Stimulated activated CD8-positive, alpha-beta memory T cell treated with anti-CD3 and anti-CD28 coated beads, Interleukin-7, amount 100 ng/mL, for 24 hours (primary cell): ENCODE measurements around the gene PMF1.
"Not testable (repeated sequence)": the region's sequence is repeated elsewhere in the genome, so short reads cannot be mapped to it uniquely, and the experiment has no call there.

Source experiments
- DNase-seq: peaks from one replicate; pipeline ENCODE4 v3.0.0-alpha.2; 2020; ENCODE audit warnings: low read depth

The PMF1 gene

GRCh38 chr1:156196445-156196844, 16.4 kb upstream of the PMF1 start:
- DNase-seq = no peak

GRCh38 chr1:156198831-156199349, 13.9 kb upstream of the PMF1 start:
- DNase-seq = no peak

DNA sequence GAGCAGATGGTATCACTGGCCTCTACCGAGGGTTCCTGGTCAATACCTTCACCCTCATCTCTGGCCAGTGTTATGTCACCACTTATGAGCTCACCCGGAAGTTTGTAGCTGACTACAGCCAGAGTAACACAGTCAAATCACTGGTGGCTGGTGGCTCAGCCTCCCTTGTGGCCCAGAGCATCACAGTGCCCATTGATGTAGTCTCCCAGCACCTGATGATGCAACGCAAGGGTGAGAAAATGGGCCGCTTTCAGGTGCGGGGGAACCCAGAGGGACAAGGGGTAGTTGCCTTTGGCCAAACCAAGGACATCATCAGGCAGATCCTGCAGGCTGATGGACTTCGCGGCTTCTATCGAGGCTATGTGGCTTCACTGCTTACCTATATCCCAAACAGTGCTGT, 12.8 kb upstream of the PMF1 start:
- no peak for DNase-seq

GRCh38 chr1:156203331-156203730, 9.5 kb upstream of the PMF1 start:
- no peak for DNase-seq

GRCh38 chr1:156204686-156205085, 8.1 kb upstream of the PMF1 start:
- no peak for DNase-seq

DNA sequence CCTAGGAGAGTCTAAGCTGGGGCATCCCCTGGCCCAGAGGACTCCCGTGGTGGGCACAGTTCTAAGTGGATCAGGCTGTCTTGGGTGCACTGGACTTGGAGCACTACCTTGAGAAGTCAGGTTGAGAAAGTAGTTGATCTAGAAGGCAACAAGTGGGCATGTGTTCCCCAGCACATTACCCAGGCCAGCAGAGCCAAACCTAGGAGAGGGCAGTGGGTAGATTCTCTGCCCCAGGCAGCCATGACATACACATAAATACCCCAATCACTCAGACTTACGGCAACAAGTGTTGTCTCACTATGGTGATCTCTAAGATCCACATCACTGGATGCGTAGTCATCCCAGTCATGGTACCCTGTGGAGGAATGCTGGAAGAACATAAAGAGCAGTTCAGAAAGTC, 1.6 kb upstream of the PMF1 start:
- no peak for DNase-seq

DNA sequence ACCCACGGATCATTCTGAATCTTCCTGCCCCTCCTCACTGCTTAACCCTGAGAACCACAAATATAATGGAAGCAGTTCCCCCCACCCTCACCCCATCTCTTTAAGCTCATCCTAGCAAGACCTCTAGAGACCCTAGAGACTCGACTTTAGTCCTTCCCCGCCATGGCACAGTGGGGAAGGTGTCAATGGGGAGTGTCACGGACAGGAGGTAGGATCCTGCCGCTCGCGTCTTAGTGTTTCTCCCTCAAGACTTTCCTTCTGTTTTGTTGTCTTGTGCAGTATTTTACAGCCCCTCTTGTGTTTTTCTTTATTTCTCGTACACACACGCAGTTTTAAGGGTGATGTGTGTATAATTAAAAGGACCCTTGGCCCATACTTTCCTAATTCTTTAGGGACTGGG, 677 bp upstream of the PMF1 start:
- DNase-seq = no peak

- DNase-seq = no peak
Measured at GRCh38 chr1:156213644-156213966, 798 bp downstream of the PMF1 start.

DNA sequence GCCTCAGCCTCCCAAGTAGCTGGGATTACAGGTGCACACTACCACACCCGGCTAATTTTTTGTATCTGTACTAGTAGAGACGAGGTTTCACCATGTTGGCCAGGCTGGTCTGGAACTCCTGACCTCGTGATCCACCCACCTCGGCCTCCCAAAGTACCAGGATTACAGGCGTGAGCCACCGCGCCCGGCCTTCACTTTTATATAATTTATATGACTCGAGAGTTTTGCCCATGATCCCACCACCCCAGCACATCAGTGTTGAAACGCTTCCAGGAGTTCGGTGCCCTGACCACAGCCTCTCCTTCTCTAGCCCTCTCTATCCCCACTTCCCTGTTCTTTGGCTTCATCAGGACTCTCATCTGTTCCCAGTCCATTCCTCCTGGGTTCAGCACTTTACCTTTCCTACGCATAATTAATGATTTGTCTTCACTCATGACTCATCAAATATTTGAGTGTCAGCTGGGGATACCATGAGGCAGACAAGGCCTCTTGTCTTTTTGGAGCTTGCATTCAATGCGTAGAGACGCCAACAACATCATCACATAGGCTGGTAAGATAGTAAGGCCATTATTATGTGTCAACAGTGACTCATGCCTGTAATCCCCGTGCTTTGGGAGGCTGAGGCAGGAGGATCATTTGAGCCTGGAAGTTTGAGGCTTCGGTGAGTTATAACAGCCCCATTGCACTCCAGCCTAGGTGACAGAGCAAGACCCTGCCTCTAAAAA, 1.4 kb downstream of the PMF1 start:
- no peak for DNase-seq

GRCh38 chr1:156216361-156217086, 3.7 kb downstream of the PMF1 start:
- not testable (repeated sequence) for DNase-seq

- DNase-seq = no peak
Measured at GRCh38 chr1:156217871-156218270, 5.1 kb downstream of the PMF1 start.

DNA sequence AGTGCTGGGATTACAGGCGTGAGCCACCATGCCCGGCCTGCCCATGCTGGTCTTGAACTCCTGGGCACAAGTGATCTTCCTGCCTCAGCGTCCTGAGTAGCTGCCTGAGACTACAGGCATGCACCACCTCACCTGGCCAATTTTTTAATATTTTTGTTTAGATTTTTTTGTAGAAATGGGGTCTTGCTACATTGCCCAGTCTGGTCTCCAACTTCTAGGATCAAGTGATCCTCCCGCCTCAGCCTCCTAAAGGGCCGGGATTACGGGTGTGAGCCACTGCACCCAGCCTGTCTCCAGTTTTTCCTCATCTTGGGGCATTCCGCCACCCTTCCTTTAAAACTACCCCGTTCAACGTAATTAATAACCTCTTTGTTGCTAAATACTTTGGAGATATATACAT, 7.4 kb downstream of the PMF1 start:
- no peak for DNase-seq

DNA sequence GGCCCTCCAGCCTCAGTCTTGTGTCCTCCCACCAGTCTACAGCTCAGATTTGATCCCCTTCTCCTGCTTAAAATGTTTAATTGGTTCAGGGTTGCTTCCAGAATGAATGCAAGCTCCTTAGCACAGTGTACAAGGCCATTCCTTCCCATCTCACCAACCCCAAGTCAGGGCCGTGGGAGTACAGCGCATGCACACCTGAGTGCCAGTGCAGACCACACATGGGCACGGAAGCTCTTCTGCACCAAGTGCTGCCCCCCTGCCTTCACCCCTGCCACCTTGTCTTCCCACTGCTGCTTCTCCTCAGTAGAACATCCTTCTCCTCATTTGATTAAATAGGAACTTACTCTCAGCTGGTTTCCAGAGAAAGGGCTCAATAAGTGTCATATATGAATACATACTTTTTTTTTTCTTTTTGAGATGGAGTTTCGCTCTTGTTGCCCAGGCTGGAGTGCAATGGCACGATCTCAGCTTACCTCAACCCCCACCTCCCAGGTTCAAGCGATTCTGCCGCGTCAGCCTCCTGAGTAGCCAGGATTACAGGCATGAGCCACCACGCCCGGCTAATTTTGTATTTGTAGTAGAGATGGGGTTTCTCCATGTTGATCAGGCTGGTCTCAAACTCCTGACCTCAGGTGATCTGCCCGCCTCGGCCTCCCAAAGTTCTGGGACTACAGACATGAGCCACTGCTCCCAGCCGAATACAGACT, 9.3 kb downstream of the PMF1 start:
- no peak for DNase-seq

GRCh38 chr1:156225677-156226014, 12.8 kb downstream of the PMF1 start:
- DNase-seq = no peak

DNA sequence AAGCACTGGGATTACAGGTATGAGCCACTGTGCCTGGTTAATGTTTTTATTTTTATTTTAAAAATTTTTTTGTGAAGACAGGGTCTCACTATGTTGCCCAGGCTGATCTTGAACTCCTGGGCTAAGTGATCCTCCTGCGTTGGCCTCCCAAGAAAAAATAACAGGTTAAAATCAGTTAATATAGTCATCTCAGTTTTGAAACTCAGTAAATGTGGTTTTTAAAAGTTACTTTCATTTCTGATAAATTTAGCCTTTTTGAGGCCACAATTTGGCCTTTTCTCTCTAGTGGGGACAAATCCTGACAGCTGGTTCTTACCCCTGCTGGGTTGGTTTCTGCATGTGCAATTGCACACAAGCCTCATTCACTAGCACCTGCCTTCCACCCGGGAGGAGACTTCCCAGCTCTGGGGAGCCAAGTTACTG, 13.3 kb downstream of the PMF1 start:
- no peak for DNase-seq

DNA sequence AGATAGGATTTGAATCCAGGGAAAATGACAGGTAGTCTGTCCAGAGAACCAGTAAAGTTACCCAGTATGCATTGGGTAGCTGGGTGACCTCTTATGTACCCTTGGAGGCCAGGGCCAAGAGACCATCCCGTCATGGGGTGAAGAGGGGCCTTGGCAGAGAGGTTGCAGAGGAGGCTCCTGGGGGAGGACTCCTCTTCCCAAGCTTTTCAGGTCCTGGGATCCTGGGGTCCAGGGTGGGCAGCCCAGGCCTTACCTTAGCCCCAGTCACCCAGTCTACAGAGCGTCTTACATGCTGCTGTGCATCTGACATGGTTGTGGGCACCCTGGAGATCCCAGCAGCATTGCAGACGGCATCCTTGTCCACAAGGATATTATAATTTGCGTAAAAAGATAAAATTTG, 14.0 kb downstream of the PMF1 start:
- DNase-seq = no peak

- no peak for DNase-seq
Measured at GRCh38 chr1:156228501-156228900, 15.7 kb downstream of the PMF1 start.

DNA sequence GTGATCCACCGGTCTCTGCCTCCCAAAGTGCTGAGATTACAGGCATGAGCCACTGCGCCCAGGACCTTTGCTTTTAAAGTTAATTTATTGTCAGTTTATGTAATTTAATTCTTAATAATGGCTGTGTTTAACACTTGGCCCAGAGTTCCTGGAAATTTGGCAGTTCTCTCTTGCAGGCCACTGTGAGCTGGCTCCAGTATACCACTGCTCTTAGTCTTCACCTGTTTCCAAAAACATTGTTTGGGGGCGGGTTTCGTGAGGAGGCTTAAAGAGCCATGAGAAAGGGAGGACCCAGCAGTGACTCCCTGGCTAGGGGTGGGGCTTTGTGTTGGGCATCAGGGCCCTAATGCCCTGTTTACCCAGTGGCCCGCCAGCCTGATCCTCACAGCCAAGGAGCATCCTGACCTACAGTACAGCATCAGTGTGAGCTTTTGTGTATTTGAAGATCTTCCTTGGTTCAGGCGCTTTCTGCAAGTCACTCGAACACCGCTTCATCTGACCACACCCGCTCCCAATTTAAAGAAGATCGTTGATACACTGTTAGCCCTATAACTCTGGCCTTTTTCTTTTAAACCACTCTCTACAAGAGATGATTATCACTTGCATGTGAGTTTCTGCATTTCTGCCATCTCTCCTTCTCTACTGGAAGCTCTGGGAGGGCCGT, 17.1 kb downstream of the PMF1 start:
- no peak for DNase-seq

- no peak for DNase-seq
Measured at GRCh38 chr1:156230473-156230837, 17.6 kb downstream of the PMF1 start.

DNA sequence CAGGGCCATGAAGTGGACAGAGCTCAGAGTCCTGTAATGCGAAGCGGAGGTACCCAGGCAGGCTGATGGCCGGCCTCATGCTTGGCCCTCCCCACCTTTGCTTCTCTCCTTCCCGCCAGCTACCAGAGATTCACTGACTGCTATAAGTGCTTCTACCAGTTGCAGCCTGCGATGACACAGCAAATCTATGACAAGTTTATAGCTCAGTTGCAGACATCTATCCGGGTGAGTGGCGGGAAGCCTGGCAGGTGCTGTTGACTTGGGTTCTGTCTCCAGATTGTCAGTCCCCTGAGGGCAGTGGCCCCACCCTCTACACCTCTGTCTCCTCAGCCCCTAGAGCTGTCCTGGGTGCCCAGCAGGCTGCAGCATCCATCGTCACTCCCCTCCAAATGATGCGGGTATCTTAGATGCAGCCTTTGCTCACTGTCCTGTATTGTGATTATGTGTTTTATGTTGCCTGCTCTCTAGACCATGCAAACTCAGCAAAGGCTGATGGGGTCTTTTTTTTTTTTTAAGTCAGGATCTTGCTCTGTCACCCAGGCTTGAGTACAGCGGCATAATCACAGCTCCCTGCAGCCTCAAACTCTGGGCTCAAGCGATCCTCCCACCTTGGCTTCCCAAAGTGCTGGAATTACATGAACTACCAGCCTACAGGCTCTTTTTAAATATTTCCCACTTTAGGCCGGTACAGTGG, 19.5 kb downstream of the PMF1 start:
- no peak for DNase-seq

DNA sequence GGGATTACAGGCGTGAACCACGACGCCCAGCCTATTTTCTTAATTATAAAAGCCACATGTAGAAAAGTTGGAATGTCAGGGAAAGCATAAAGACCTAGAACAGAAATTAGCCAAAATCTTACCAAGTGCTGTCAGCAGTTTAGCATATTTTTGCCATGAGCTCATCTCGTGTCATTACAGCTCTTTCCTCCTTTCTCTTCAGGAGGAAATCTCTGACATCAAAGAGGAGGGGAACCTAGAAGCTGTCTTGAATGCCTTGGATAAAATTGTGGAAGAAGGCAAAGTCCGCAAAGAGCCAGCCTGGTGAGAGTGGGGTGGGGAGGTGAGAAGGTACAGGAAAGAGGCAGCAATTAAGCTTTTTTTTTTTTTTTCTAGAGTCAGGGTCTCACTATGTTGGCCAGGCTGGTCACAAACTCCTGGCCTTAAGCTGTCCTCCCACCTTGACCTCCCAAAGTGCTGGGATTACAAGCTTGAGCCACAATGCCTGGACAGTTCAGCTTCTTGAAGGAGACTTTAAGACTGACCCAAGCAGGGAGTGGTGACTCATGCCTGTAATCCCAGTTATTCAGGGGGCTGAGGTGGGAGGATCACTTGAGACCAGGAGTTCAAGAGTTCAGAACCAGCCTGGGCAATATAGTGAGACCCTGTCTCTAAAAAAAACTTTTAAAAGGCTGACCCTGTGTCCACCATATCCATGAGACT, 20.8 kb downstream of the PMF1 start:
- DNase-seq = no peak

DNA sequence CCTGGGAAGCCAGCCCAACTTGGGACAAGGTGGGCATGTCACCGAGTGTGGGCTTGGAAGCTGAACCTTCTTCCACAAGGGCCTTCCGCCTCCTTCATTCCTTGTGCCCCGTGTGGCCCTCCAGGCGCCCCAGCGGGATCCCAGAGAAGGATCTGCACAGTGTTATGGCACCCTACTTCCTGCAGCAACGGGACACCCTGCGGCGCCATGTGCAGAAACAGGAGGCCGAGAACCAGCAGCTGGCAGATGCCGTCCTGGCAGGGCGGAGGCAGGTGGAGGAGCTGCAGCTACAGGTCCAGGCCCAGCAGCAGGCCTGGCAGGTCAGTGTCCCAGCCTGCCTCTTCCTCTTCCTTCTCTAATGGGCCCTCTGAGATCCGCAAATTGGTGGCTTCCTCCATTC, 23.4 kb downstream of the PMF1 start:
- DNase-seq = no peak
